Measurements from ENCODE around the gene CIITA.

Gene CIITA

DNA sequence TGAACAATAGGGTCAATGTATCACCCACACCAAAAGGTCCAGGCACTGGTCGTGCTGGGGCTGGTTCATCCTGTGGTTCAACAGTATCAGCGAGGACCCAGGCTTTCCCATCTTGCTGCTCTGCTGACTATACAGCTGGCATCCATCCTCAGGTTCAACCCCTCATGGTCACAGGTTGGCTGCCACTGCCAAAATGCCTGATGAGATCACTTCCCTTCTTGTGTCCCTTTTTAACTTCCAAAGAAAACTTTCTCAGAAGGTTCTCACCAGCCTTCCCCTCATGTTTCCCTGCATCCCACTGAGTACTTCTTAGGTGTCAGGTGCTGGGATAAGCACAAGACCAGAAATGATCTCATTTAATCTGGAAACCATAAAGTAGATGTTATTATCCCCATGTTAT, 93.1 kb downstream of the CIITA start:
- Histone ChIP-seq H3K18ac (ENCODE audit: low read length) (no peak overlapping the region), H3K27ac (ENCODE audit: low read depth, low read length) (no peak overlapping the region), H2BK120ac (ENCODE audit: low read depth, low read length) (no peak overlapping the region), H4K8ac (ENCODE audit: low read depth, low read length) (no peak overlapping the region), H3K4me2 (ENCODE audit: low read length) (no peak overlapping the region), H3K9ac (ENCODE audit: low read length) (no peak overlapping the region), H2AK5ac (ENCODE audit: low read length) (no peak overlapping the region), H2BK15ac (replicated peaks; ENCODE audit: low read depth) (no peak overlapping the region), H3K79me2 (ENCODE audit: control insufficient read depth, insufficient read depth, low read length) (no peaks in the 10 kb centered on the region), H3K79me1 (ENCODE audit: low read length) (no peaks in the 10 kb centered on the region), H3K56ac (ENCODE audit: low read length) (no peak overlapping the region), H2BK5ac (ENCODE audit: low read length) (no peak overlapping the region), H3K4me3 (ENCODE audit: low read length) (no peak overlapping the region), H3K27me3 (ENCODE audit: insufficient read depth, low read length, poor library complexity) (no peaks in the 10 kb centered on the region), H3K4ac (ENCODE audit: low read depth, low read length) (no peak overlapping the region), H3K4me1 (ENCODE audit: control insufficient read depth, low read depth, low read length) (peaks cover 6% of the 10 kb centered on the region), H4K5ac (ENCODE audit: low read length) (no peak overlapping the region), H3K23ac (ENCODE audit: low read length) (no peak overlapping the region), H3K36me3 (ENCODE audit: control insufficient read depth, insufficient read depth, low read length) (no peaks in the 10 kb centered on the region)
- DNase-seq, result no peak
- WGBS (ENCODE audit: extremely low coverage, insufficient coverage, low lambda C conversion rate), result no CpG with 5 or more reads among the region's 2 CpGs

DNA sequence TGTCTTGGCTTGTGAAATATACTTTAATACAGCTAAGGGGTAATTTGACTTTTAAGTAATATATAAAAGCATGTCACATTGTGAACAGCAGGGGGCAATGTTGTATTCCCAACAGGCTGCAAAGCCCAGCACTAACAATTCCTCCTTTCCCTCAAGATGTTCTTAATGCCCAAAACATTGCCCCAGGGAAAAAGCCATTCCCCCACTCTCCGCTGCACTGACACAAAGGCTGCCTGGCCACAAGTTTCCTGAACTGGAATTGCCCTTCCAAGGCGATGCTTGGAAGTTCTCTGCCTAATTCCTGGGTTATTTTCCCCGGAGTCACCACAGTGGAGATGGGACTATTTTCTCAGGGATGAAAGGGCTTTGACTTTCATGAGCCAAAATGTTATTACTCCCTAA, 94.6 kb downstream of the CIITA start:
- no peak overlapping the region for H3K23ac ChIP-seq (ENCODE audit: low read length)

DNA sequence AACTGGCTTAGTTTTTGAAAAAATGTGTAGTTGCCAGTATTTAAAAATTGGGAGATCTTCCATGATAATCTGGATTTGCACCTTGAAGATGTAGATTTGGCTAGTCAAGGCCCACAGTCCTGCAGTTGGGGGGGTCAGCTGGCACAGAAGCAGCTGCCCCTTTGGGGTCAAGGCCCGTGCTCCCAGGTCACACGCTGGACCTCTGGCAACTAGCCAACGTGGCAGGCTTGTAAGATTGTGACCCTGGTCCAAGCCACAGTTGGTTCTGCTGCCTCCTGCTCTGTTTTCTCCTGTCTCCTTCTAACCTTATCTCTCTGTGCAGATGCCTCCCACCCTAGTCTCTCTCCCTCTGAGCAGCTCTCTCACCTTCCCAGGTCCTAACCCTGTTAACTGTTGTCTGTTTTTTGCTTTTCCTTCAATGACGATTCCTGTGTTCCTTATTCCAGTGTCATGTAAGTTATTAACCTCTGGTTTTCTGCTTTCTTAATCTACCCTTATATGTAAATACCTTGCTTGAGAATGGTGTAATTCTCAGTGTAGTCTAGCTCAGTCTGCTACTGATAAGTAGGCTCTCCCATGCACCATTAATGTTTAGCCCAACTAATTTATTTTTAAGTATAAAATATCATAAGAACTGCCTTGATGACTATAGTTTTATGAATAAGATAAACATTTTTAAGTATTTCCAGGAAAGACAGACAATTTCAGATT, 95.3 kb downstream of the CIITA start:
- H4K8ac ChIP-seq (ENCODE audit: low read depth, low read length), result no peak overlapping the region
- H3K4ac ChIP-seq (ENCODE audit: low read depth, low read length), result peak overlapping the region; percentile 73
- peak overlapping the region; percentile 13 for H3K27ac ChIP-seq (ENCODE audit: low read depth, low read length)
- H3K23ac ChIP-seq (ENCODE audit: low read length), result no peak overlapping the region
- no CpG with 5 or more reads among the region's 4 CpGs for WGBS (ENCODE audit: extremely low coverage, insufficient coverage, low lambda C conversion rate)
- H3K9ac ChIP-seq (ENCODE audit: low read length), result peak overlapping the region; percentile 58
- H3K4me3 ChIP-seq (ENCODE audit: low read length), result no peak overlapping the region
- H3K56ac ChIP-seq (ENCODE audit: low read length), result peak overlapping the region; percentile 82
- H3K4me1 ChIP-seq (ENCODE audit: control insufficient read depth, low read depth, low read length), result peaks cover 6% of the 10 kb centered on the region
- no peak overlapping the region for H4K5ac ChIP-seq (ENCODE audit: low read length)
- peak overlapping the region; percentile 86 for H2BK120ac ChIP-seq (ENCODE audit: low read depth, low read length)
- H2BK5ac ChIP-seq (ENCODE audit: low read length), result peak overlapping the region; percentile 44
- H3K4me2 ChIP-seq (ENCODE audit: low read length), result no peak overlapping the region
- peak overlapping the region; percentile 54 for H3K18ac ChIP-seq (ENCODE audit: low read length)
- H2BK15ac ChIP-seq (replicated peaks; ENCODE audit: low read depth), result no peak overlapping the region
- H3K27me3 ChIP-seq (ENCODE audit: insufficient read depth, low read length, poor library complexity), result no peaks in the 10 kb centered on the region
- no peak overlapping the region for H2AK5ac ChIP-seq (ENCODE audit: low read length)
- H3K79me1 ChIP-seq (ENCODE audit: low read length), result no peaks in the 10 kb centered on the region
- H3K79me2 ChIP-seq (ENCODE audit: control insufficient read depth, insufficient read depth, low read length), result no peaks in the 10 kb centered on the region
- no peaks in the 10 kb centered on the region for H3K36me3 ChIP-seq (ENCODE audit: control insufficient read depth, insufficient read depth, low read length)
- no peak for DNase-seq

More for the DNA sequence above, 94.6 kb downstream of the CIITA start:
- no CpG with 5 or more reads among the region's 3 CpGs for WGBS (ENCODE audit: extremely low coverage, insufficient coverage, low lambda C conversion rate)
- Histone ChIP-seq H3K36me3 (ENCODE audit: control insufficient read depth, insufficient read depth, low read length) (no peaks in the 10 kb centered on the region), H3K79me2 (ENCODE audit: control insufficient read depth, insufficient read depth, low read length) (no peaks in the 10 kb centered on the region), H2AK5ac (ENCODE audit: low read length) (no peak overlapping the region), H4K5ac (ENCODE audit: low read length) (no peak overlapping the region), H3K56ac (ENCODE audit: low read length) (peak overlapping the region; percentile 82), H2BK5ac (ENCODE audit: low read length) (peak overlapping the region; percentile 44), H3K4ac (ENCODE audit: low read depth, low read length) (no peak overlapping the region), H3K27ac (ENCODE audit: low read depth, low read length) (peak overlapping the region; percentile 13), H4K8ac (ENCODE audit: low read depth, low read length) (no peak overlapping the region), H3K4me2 (ENCODE audit: low read length) (no peak overlapping the region), H3K79me1 (ENCODE audit: low read length) (no peaks in the 10 kb centered on the region), H3K18ac (ENCODE audit: low read length) (peak overlapping the region; percentile 54), H3K27me3 (ENCODE audit: insufficient read depth, low read length, poor library complexity) (no peaks in the 10 kb centered on the region), H2BK15ac (replicated peaks; ENCODE audit: low read depth) (no peak overlapping the region), H3K9ac (ENCODE audit: low read length) (peak overlapping the region; percentile 58), H2BK120ac (ENCODE audit: low read depth, low read length) (peak overlapping the region; percentile 86), H3K4me3 (ENCODE audit: low read length) (no peak overlapping the region), H3K4me1 (ENCODE audit: control insufficient read depth, low read depth, low read length) (peaks cover 6% of the 10 kb centered on the region)
- peak; percentile 96 for DNase-seq

DNA sequence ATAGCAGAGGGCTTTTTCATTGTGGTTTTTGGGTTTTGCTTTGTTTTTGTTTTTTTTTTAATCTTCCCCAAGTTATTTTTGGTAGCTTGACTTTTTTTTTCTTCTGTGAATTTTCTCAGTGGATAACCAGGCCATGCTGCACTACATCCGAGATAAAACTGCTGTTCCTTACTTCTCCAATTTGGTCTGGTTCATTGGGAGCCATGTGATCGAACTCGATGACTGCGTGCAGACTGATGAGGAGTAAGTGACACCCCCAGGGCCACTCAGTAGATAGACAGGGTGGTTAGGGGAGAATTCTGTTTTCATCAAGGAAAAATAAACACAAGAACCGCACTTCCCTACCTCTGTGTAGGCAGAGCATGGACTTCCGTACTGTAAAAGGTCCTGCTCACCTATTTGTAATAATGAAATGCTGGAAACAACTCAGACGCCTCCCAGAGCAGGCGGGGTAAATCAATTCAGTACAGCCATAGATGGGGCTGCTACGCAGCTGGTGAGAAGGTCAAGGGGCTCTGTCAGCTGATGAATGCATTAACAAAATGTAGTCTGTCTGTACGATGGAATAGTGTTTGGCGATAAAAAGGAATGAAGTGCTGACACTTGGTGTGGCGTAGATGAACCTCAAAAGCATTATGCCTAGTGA, 95.9 kb downstream of the CIITA start:
- Histone ChIP-seq H2AK5ac (ENCODE audit: low read length) (no peak overlapping the region), H4K5ac (ENCODE audit: low read length) (no peak overlapping the region), H3K9ac (ENCODE audit: low read length) (peak overlapping the region; percentile 25), H2BK120ac (ENCODE audit: low read depth, low read length) (no peak overlapping the region), H3K79me2 (ENCODE audit: control insufficient read depth, insufficient read depth, low read length) (no peaks in the 10 kb centered on the region), H3K23ac (ENCODE audit: low read length) (no peak overlapping the region), H3K56ac (ENCODE audit: low read length) (peak overlapping the region; percentile 69), H3K4ac (ENCODE audit: low read depth, low read length) (no peak overlapping the region), H2BK15ac (replicated peaks; ENCODE audit: low read depth) (no peak overlapping the region), H2BK5ac (ENCODE audit: low read length) (peak overlapping the region; percentile 57), H3K27ac (ENCODE audit: low read depth, low read length) (no peak overlapping the region), H3K4me3 (ENCODE audit: low read length) (no peak overlapping the region), H4K8ac (ENCODE audit: low read depth, low read length) (no peak overlapping the region), H3K18ac (ENCODE audit: low read length) (no peak overlapping the region), H3K4me1 (ENCODE audit: control insufficient read depth, low read depth, low read length) (peaks cover 6% of the 10 kb centered on the region), H3K4me2 (ENCODE audit: low read length) (no peak overlapping the region), H3K27me3 (ENCODE audit: insufficient read depth, low read length, poor library complexity) (no peaks in the 10 kb centered on the region), H3K36me3 (ENCODE audit: control insufficient read depth, insufficient read depth, low read length) (no peaks in the 10 kb centered on the region), H3K79me1 (ENCODE audit: low read length) (no peaks in the 10 kb centered on the region)
- no CpG with 5 or more reads among the region's 12 CpGs for WGBS (ENCODE audit: extremely low coverage, insufficient coverage, low lambda C conversion rate)
- DNase-seq, result no peak

DNA sequence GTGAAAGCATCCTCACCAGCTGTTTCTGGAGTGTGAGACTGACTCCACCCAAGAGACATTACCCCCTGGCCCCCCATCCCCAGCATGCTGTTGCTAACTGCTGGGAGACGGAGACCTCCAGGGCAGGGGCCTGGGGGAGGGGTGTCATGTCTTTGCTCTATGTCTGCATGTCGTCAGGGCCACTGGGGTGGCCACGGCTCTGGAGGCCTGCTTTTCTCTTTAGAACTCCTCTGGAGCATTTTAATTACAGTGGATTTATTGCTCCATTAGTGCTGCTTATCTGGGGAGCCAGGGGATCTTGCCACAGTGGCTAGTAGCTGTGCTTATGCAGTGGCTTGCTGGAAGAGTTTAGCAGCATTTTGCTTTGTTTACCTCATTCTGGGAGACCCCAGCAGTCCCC, 99.6 kb downstream of the CIITA start:
- peak; percentile 74 for DNase-seq
- Histone ChIP-seq H3K4me1 (ENCODE audit: control insufficient read depth, low read depth, low read length) (peaks cover 5% of the 10 kb centered on the region), H3K27ac (ENCODE audit: low read depth, low read length) (peak overlapping the region; percentile 2), H3K4me2 (ENCODE audit: low read length) (no peak overlapping the region), H2AK5ac (ENCODE audit: low read length) (no peak overlapping the region), H3K9ac (ENCODE audit: low read length) (no peak overlapping the region), H4K5ac (ENCODE audit: low read length) (no peak overlapping the region), H3K79me1 (ENCODE audit: low read length) (no peaks in the 10 kb centered on the region), H3K4me3 (ENCODE audit: low read length) (no peak overlapping the region), H2BK5ac (ENCODE audit: low read length) (no peak overlapping the region), H3K27me3 (ENCODE audit: insufficient read depth, low read length, poor library complexity) (no peaks in the 10 kb centered on the region), H4K8ac (ENCODE audit: low read depth, low read length) (no peak overlapping the region), H3K23ac (ENCODE audit: low read length) (no peak overlapping the region), H3K79me2 (ENCODE audit: control insufficient read depth, insufficient read depth, low read length) (no peaks in the 10 kb centered on the region), H3K4ac (ENCODE audit: low read depth, low read length) (no peak overlapping the region), H3K18ac (ENCODE audit: low read length) (no peak overlapping the region), H2BK15ac (replicated peaks; ENCODE audit: low read depth) (no peak overlapping the region), H3K36me3 (ENCODE audit: control insufficient read depth, insufficient read depth, low read length) (no peaks in the 10 kb centered on the region), H3K56ac (ENCODE audit: low read length) (no peak overlapping the region), H2BK120ac (ENCODE audit: low read depth, low read length) (no peak overlapping the region)
- WGBS (ENCODE audit: extremely low coverage, insufficient coverage, low lambda C conversion rate), result no CpG with 5 or more reads among the region's 3 CpGs
